ENCODE results near the gene FKBP7. TPM values are rescaled to one million over a fixed set of nuclear protein-coding genes. Genes with fewer than 3 reads are reported as not detected.

FKBP7 gene
- total RNA-seq, 2 experiments from 2014 or later, result 8.3 to 8.5 TPM

DNA sequence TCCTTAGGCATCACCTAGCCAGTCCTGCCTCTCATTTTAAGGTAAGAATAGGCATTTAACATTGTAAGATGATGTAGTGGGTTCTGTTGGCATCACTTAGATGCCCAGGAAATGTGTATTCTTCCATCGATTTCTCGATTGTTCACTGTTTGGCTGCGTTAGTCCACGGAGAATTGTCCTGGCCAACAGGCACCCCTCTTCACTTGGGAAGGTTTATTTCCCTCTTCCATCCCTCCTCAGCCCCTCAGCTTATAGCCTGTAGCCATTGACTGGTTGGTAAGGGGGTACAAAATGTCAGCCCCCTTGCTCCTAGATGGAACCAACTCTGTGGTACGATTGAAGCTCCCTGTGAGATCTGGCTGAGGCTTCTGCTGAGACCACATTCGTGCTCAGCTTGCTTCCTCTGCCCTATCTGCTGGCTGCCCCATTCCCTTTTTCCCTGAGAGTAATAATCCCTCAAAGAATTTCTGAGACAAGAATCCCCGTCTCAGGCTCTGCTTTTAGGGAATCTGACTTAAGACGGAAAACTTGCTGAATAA lies 45.3 kb upstream of the FKBP7 start:
- Histone ChIP-seq H3K9me2 (ENCODE audit: insufficient read depth, low read length) (no peaks in the 10 kb centered on the region), H2AFZ (ENCODE audit: low read length) (peak overlapping the region; percentile 44; the same call in 1 of the 2 replicates), H3K79me2 (ENCODE audit: insufficient read depth, low read depth, low read length) (peaks cover 9% of the 10 kb centered on the region; the same call in 1 of the 2 replicates), H3K9me3 (ENCODE audit: low read length) (no peaks in the 10 kb centered on the region), H3K27ac (ENCODE audit: low read depth, low read length, poor library complexity, severe bottlenecking) (no peak overlapping the region), H3K4me1 (ENCODE audit: insufficient read depth, low read length, poor library complexity, severe bottlenecking) (no peaks in the 10 kb centered on the region), H4K20me1 (ENCODE audit: insufficient read depth, low read length) (no peaks in the 10 kb centered on the region), H3K4me2 (ENCODE audit: low read length) (peak overlapping the region; percentile 74), H3K36me3 (ENCODE audit: insufficient read depth, low read length) (no peaks in the 10 kb centered on the region), H3K4me3 (ENCODE audit: low read depth, low read length, poor library complexity, severe bottlenecking) (peak overlapping the region; percentile 73)
- TF ChIP-seq EZH2phosphoT487 (IDR thresholded peaks at IDR 0.05; ENCODE audit: borderline replicate concordance, low read depth, low read length), result no peak
- TF ChIP-seq, protein P1, sequence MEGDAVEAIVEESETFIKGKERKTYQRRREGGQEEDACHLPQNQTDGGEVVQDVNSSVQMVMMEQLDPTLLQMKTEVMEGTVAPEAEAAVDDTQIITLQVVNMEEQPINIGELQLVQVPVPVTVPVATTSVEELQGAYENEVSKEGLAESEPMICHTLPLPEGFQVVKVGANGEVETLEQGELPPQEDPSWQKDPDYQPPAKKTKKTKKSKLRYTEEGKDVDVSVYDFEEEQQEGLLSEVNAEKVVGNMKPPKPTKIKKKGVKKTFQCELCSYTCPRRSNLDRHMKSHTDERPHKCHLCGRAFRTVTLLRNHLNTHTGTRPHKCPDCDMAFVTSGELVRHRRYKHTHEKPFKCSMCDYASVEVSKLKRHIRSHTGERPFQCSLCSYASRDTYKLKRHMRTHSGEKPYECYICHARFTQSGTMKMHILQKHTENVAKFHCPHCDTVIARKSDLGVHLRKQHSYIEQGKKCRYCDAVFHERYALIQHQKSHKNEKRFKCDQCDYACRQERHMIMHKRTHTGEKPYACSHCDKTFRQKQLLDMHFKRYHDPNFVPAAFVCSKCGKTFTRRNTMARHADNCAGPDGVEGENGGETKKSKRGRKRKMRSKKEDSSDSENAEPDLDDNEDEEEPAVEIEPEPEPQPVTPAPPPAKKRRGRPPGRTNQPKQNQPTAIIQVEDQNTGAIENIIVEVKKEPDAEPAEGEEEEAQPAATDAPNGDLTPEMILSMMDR (conservative IDR thresholded peaks at IDR 0.05; ENCODE audit: low read length), result no peak
- ChIA-PET CTCF (ENCODE audit: unreplicated experiment) (no interaction called here), POLR2A (interaction anchor here (1.5 to 1.7 kb wide), 2 partner anchors 9 to 34 kb away, joined by 3 to 4 read pairs; no protein-coding TSS in a partner anchor)
- intact Hi-C loops (cut with micrococcal nuclease; ENCODE audit: unreplicated experiment), result loop anchor here (1.0 kb wide), 1 partner anchor 44 kb away; no protein-coding TSS in a partner anchor
- DNase-seq (ENCODE audit: low spot score), result no peak
- TSS peak; percentile 56 for BruUV-seq (replicated peaks)

DNA sequence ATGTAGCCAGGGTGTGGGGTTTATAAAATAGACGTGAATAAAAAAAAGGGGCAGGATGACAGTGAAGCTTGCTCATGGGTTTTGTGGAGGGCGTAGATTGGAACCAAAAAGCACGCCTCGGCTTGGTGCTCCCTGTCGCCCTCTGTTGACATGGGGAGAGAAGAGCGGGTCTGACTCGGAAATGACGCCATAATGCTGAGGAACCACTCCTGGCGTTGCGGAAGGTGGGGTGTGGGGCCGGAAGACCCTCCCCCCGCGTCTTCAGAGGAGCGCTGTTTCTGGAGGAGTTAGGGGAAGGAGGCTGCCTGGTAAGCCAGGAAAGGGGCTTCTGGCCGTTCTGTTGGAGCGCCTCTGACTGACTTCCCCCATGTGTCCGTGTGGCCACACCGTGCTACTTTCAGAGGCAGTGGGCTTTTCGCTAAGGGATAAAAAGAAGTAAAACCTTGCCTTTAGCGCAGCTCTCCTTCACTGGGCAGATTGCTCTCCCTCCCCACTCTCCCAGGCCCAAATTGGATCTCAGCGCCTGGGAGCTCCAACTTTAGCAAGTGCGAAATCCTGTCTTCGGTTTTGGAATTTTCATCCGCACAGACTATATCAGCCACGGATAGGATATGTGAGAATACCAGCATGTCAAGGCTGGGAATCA lies 44.7 kb upstream of the FKBP7 start:
- Histone ChIP-seq H3K9me3 (ENCODE audit: low read length) (no peaks in the 10 kb centered on the region), H2AFZ (ENCODE audit: low read length) (peak overlapping the region; percentile 44; the same call in 1 of the 2 replicates), H3K79me2 (ENCODE audit: insufficient read depth, low read depth, low read length) (peaks cover 9% of the 10 kb centered on the region; the same call in 1 of the 2 replicates), H3K4me2 (ENCODE audit: low read length) (peak overlapping the region; percentile 74), H3K36me3 (ENCODE audit: insufficient read depth, low read length) (no peaks in the 10 kb centered on the region), H3K4me3 (ENCODE audit: low read depth, low read length, poor library complexity, severe bottlenecking) (peak overlapping the region; percentile 73), H4K20me1 (ENCODE audit: insufficient read depth, low read length) (no peaks in the 10 kb centered on the region), H3K27ac (ENCODE audit: low read depth, low read length, poor library complexity, severe bottlenecking) (no peak overlapping the region), H3K9me2 (ENCODE audit: insufficient read depth, low read length) (no peaks in the 10 kb centered on the region), H3K4me1 (ENCODE audit: insufficient read depth, low read length, poor library complexity, severe bottlenecking) (no peaks in the 10 kb centered on the region)
- DNase-seq (ENCODE audit: low spot score), result peak; percentile 85
- POLR2A ChIA-PET, result interaction anchor here (1.0 to 1.7 kb wide), 3 partner anchors 9 to 34 kb away, joined by 3 to 4 read pairs (median 3); no protein-coding TSS in a partner anchor
- intact Hi-C loops (cut with micrococcal nuclease; ENCODE audit: unreplicated experiment), result loop anchor here (1.0 kb wide), 1 partner anchor 44 kb away; no protein-coding TSS in a partner anchor
- no TSS peak for BruUV-seq (replicated peaks)
- CTCF ChIA-PET (ENCODE audit: unreplicated experiment), result no interaction called here
- no peak for TF ChIP-seq EZH2phosphoT487 (IDR thresholded peaks at IDR 0.05; ENCODE audit: borderline replicate concordance, low read depth, low read length)
- TF ChIP-seq, protein P1 (conservative IDR thresholded peaks at IDR 0.05; ENCODE audit: low read length), result peak; percentile 84

Data from OCI-LY7 (cell line).